Head of caudate nucleus (tissue), 42 donors: ENCODE results near the gene LPO.

ENCODE experiments used
- DNase-seq, 42 donors: peaks; one replicate each; pipeline versions ENCODE4 v3.0.0 to v3.0.0-alpha.2; 2020 to 2021; ENCODE audit warnings: mixed read lengths in 7 of 42
- intact Hi-C: fragments of 100-400 bp; cut with DNase I; formaldehyde crosslinking; loops from one replicate; pipeline ENCODE4 v1.15.0; 2022

The LPO gene

DNA sequence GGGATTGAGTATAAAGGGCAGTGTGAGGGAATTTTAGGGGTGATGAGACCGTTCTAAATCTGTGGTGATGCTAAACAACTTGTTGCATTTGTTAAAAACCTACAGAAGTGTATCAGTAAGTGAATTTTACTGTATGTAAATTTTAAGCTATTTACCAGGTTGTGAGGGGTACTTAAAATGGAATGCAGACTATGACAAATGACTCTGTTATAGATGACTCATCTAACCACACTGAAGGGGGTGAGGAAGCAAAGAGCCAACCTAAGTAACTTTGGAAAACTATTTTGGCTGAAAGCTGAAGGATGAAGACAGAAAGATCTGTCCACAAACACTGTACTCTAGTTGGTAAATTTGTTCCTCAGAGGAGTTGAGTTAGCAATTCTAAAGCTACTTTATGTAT lies 14.1 kb upstream of the LPO start:
- intact Hi-C loops, result no loop called here
- DNase-seq, result no peak

DNA sequence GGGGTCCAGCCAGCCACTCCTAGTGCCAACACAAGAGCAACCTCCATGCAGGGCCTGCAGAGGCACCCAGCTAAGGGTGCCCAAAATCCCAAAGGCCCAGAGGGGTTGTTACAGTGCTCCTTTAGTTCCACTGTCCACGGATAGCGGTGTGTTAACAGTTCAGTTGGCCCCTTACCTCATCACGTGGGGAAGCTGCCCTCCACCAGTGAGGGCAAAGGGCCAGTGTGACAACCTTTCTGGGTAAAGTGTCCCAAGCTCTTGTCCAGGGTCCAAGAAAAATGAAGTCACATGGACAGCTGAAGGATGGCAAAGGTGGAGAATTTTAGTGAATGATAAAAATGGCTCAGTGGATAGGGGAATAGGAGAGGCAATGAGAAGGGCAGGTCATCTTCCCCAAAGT lies 10.7 kb upstream of the LPO start:
- intact Hi-C loops, result no loop called here
- no peak for DNase-seq

DNA sequence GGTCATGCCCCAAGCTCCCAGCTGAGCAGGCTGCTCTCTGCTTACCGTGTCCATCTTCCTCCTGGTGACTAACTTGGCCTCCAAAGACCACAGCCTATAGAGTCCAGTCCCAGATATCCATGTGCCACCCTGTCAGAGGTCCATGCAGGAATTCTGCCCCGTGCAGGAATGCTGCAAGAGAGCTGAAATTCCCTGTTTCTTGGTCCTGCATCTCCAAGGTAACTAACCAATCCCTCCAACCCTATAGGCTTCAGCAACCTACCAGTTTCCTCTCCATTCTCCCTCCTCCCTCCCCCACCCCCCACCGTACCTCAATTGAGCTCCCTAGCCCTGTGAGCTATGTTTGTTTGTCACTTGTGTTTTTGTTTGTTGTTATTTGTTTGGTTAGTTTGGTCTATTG lies 9.7 kb upstream of the LPO start:
- DNase-seq, result no peak
- intact Hi-C loops, result no loop called here

DNA sequence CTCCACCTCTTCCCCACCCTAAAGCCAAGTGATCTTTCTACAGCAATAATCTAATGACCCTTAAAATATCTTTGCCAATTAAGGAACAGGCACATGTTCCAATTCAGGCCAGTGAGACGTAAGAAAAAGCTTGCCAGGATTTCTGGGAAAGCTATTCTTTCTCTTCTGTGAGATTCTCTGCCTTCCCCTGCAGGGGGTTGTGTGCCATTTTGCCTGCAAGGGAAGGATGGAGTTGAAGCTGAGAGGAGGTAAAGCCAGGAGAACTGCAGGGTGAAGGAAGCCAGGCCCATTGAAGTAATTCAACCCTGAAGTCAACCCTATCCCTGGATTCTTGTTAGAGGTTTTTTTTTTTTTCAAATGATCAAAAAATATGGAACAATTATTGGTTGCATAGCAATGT lies 9.0 kb upstream of the LPO start:
- intact Hi-C loops, result no loop called here
- no peak for DNase-seq

DNA sequence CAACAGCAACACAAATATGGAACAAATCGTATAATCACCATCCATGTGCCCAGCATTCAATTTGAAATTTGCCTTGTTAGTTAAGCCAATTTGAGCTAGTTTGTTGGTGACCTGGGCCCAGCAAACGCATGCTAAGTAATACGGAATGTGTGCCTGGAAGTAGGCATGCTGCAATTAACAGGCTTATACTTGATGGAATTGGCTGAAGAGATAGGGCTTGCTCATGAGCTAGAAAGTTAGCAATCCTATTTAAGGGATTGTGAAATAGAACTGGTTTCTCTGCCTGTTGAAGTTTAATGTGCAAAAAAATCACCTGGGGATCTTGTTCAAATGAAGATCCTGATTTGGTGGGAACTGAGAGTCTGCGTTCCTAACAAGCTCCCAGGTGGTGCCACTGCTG lies 8.5 kb upstream of the LPO start:
- no peak for DNase-seq
- intact Hi-C loops, result no loop called here

DNA sequence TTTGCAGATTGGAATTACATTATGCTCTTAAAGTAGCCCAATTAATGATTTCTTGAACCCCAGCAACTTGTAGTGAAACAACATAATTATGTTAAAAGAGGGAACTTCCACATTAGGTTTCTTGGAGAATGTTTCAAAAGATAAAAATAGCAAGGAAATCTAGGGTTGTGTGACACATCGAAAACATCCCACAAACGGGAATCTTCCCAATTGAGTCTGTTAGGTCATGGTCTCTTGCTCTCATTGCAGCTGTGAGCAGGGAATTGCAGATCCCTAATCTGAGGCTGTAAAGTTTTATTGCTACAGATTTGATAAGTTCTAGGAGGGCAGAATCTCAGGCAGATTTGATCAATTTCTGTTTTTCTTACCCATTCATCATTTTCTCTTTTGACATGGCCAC lies 6.7 kb upstream of the LPO start:
- intact Hi-C loops, result no loop called here
- DNase-seq, result no peak

DNA sequence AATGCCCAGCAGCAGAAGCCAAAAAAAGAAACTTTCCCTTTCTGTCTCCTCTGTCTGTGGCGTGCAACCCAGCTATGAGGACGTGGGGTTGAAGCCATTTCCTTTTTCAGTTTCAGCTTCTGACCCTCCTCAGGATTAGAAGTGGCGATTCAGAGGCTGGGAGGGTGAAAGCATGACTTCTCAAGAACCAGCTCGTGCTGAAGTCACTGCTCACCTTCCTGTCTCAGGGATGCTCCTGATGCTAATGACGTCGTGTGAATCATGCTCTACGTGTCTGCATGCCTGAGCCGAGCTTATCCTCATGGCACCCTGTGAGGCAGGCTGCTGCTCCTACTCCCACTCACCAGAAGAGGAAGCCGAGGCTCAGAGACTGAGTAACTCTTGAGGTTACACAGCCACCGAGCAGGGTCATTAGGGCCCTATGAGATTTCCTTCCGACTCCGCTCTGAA lies 5.7 kb upstream of the LPO start:
- DNase-seq, result peak; percentile 14 to 93 (median 70)

DNA sequence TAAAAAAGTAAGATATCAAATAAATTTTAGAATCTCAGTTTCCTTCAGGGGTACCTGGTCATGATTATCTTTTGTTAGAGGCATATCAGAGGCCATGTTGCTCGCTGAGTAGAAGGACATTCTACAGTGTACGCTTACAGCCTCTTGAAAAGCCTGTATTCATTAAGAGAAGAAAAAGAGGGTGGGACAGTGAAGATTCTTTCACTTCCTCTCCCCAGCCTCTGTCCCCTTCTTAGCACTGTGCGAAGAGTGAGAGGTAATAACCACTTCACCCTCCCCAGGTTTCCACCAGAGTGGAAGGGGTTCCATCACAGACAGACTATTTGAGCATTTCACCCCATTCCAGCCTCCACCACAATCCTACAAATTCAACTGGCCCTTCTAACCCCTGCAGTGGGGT lies 4.8 kb upstream of the LPO start:
- intact Hi-C loops, result no loop called here
- no peak for DNase-seq

More for the DNA sequence above, 5.7 kb upstream of the LPO start:
- intact Hi-C loops, result no loop called here

DNA sequence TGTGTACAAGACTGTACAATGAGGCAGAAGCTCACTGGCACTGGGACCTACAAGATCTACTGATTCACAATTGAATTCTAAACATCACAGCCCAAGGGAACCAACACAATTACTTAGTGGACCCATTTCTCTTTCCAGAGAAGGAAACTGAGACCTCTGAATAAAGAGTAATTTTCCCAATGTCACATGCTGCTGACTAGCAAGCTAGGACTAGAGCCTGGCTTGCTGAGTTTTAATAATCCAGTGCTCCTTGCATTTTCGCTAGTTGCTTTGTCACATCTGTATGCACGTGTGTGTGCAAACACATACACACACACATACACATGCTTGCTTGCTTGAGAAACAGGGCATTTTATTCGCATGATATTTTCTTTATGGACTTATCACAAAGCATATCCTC lies 3.9 kb upstream of the LPO start:
- intact Hi-C loops, result no loop called here
- DNase-seq, result no peak

DNA sequence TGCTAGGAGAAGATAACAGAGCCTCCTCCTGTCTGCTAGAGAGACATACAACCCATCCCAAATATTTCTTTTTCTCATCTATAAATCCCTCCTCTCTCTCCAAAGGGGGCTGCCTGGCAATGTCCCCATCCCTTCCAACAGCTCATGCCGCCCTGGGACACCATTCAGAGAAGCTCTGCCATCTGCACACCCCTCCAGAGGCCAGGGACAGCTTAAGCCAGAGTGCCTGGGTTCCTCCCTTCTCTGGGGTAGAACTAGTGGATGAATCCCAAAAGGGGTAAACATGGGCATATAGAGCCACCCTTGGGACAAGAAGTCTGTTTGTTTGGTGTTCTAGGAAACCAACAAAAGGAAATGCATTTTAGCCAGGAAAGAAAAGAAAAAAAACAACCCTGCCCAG lies 2.6 kb upstream of the LPO start:
- no peak for DNase-seq
- intact Hi-C loops, result no loop called here

DNA sequence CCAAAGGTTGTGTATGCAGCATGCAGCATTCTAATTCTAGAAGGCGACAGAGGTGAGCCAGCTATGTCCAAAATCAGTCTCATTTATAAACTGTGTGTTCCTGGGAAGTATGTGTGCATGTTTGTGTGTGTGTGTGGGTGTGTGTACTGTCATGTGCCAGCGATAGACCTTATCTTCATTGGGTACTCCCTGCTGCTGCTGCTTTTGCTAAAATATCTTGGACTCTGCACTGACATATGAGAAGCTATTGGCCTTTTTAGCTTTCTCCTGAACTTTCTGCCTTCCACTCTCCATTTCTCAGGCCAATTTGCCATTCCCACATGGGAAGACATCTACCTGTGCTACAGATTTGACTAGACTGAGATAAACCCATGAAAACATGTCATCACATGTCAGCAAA lies 2.0 kb upstream of the LPO start:
- DNase-seq, result no peak
- intact Hi-C loops, result no loop called here

DNA sequence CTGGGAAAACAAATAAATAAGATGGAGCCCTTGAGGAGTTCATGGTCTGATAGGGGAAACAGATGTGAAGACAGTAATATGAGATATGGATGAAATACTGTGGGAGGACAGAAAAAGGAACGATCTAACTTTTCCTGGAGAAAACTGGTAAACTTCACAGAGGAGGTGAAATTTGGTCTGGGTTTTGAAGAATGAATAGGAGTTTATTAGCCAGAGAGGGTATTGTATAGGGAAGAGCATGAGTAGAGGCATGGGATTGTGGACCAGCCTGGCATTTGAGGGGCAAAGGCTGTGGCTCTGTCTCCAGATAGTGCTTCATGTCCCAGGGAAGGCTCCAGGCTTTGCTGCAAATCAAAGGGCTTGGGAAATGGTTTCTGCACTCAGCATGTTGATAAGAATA lies 1.6 kb downstream of the LPO start:
- no peak for DNase-seq
- intact Hi-C loops, result no loop called here

DNA sequence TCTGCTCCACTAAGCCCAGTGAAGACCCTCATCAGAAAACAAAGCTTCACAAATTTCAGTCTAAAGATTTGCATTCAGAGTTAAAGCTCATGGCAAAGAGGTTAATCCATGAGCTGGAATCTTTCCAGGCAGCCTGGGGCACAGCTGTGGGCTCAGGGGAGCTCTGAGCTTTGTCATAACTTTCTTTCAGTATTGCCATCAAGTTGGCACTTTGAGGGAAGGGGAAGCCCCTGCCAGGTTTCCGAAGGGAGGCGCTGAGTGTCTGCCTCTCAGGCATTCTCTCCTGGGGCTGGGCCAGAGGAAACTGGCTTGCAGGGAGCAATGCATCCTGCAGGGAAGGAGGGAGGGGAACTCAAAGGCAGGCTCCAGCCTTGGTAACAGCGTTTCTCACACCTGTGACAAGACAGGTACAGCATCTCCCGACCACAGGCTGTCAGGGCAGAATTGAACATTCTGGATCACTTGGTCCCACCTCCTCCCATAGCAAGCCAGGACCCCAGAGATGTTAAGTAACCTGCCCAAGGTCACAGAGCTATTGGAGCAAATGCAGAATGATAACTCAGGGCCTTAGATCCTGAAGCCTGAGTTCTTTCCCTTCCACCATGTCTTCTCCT lies 3.9 kb downstream of the LPO start:
- intact Hi-C loops, result no loop called here
- DNase-seq, result no peak

DNA sequence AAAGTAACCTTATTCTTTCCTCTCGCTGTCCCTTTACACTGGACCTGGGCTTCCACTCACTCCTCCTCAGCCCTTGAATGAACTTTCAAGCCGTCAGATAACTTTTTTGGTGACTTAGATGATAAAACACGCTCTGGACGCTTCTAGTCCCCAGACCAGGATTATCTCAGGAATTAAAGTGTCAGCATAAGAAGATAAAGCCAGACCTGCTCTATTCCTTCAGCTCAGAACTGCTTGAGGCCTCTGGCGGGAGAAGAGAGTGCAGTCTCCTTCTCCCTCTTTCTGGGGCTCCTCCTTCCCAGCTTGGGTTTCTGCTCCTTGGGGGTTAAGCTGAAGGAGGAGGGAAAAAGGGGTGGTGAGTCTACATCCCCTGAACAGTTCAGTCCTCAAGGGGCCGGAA lies 6.6 kb downstream of the LPO start:
- DNase-seq, result no peak
- intact Hi-C loops, result no loop called here

DNA sequence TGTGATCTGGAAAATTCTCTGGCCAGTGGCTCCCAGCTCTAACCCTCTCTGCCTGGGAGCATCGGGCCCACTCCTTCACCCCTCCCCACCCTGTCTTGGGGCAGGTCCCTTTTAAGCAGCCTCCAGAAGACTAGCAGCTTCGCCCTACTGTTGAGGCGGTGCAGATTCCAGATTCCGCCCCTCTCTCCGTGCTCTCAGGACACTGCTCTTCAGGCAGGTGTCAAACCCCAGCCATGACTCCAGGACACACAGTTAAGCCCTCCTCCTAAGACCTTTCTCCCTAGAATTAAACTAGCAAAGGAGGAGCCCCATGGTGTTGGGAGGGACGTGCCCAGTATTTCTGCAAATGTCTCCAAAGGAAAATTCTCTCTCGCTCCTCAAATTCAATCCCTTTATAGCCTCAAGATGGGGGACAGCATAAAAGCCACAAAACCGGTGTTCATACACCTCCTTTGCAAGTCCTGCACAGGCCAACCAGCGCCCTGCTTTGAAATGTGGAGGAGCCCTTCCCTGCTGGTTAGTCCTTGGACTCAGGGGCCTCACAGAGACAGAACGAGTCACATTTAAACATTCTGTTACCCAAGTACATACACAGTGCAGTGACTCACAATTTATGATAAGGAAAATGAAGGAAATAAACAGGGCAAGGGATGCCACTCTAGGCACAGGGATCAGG lies 7.2 kb downstream of the LPO start:
- DNase-seq, result no peak
- intact Hi-C loops, result no loop called here

DNA sequence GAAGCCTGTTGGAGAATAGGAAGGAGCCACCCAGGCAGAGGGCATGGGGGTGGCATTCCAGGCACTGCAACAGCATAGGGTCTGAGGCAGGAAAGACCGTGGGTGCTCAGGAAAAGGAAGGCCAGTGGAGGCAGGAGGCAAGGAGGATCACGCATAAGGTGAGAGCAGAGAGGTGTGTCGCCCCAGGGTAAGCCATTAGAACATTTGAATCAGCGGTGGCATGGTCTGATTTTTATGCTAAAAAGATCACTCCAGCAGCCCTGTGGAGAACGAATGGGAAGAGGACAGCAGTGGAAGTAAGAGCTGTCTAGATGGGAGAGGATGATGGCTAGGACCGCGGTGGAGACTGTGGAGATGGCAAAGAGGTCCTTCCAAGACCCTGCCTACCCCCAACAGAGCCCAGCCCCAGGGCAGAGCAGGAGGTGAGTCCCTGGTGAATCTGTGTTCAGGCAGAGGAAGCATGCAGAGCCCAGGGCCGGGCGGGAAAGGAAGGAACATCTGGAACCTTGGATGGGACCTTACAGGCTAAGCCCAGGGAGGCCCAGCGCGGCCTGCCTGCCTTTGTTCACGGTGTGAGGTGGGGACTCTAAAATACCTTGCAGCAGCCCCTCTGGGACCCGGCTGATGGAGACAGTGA lies 7.8 kb downstream of the LPO start:
- intact Hi-C loops, result no loop called here
- DNase-seq, result no peak

DNA sequence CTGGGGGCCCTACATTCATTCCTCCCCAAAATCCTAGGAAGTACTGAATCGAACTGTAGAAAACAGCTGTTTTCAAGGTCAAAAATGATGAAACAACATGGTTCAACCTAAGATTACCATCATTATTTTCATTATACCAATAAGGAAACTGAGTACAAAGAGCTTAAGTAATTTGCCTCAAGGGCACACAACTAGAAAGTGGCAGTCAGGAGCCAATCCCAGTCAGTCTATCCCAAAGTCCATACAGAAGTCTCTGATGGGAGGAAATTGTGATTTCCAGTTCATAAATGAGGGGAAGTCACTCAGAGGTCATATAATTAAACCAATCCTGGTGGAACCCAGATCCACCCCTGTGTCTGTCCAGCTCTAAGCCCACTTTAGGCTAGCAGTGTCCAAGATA lies 8.4 kb downstream of the LPO start:
- no peak for DNase-seq
- intact Hi-C loops, result no loop called here

DNA sequence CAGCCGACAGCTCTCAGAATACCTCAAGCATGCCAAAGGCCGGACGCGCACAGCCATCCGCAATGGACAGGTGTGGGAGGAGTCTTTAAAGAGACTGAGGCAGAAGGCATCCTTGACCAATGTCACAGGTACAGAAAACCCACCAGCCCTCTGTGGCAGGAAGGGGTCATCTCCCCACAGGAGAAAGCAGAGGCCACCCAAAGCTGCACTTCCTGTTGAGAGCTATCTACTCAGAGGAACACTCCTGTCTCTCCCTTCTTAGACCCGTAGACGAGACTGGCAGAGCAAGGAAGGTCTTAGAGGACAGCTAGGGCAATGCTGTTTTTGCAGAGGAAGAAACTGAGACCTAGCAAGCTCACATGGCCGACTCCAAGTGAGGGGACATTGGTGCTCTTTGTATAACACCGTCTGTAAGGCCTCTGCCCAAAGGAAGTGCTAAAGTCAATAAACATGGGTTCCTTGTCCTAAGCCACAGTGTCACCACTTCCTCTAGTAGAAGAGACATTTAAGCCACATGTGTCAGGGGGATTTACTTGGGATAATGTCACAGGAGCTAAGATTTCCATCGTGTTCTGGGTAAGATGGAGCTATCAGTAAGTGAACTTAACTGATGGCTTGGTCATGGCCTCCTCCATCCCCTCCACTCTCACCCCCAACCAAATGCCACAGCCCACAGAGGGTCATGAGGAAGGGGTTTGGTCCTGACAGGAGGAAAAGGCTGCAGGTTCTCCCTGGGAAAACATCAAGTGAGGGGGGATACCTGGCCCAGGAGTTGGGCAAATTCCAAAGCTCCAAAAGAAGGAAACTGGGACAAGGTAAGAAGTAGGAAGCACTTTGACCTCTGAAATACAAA lies 9.4 kb downstream of the LPO start:
- DNase-seq, result no peak
- intact Hi-C loops, result no loop called here

DNA sequence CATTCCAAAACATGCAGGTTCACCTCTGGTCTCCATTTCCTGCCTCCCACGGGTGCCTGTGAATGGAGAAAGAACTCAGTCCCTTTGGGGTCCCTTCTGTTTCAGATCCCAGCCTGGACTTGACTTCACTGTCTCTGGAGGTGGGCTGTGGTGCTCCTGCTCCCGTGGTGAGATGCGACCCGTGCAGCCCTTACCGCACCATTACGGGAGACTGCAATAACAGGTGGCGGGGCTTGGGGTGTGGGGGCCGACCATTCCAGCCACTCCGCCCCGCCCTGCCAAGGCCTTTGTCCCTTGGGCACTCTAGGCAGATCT lies 10.5 kb downstream of the LPO start:
- DNase-seq, result peak in 2 of 42 donors; percentile 9 to 13
- intact Hi-C loops, result no loop called here
